HEK293T (cell line): ENCODE measurements around the gene SCN7A.

Source experiments
- BHLHE40 ChIP-seq: fragments of 450-650 bp; IDR thresholded peaks from 2 replicates; pipeline ENCODE4 v1.6.1; 2016; ENCODE audit warnings: mild to moderate bottlenecking, moderate library complexity, borderline replicate concordance
- FOXA1 ChIP-seq: fragments of 450-650 bp; IDR thresholded peaks from 2 replicates; pipeline ENCODE4 v1.6.1; 2016; ENCODE audit warnings: mild to moderate bottlenecking
- FOXK2 ChIP-seq: fragments of 450-650 bp; IDR thresholded peaks from 2 replicates; pipeline ENCODE4 v1.6.1; 2016; ENCODE audit warnings: mild to moderate bottlenecking
- FOXM1 ChIP-seq: fragments of 450-650 bp; IDR thresholded peaks from 2 replicates; pipeline ENCODE4 v1.6.1; 2017; ENCODE audit warnings: mild to moderate bottlenecking, borderline replicate concordance
- HDGF ChIP-seq: fragments of 450-650 bp; IDR thresholded peaks from 2 replicates; pipeline ENCODE4 v1.6.1; 2017; ENCODE audit warnings: antibody characterized with exemption, borderline replicate concordance
- L3MBTL2 ChIP-seq: fragments of 450-650 bp; conservative IDR thresholded peaks from 2 replicates; pipeline ENCODE4 v1.6.1; 2016; ENCODE audit warnings: mild to moderate bottlenecking
- NFRKB ChIP-seq: fragments of 450-650 bp; IDR thresholded peaks from 2 replicates; pipeline ENCODE4 v1.6.1; 2016; ENCODE audit warnings: mild to moderate bottlenecking, moderate library complexity
- SP1 ChIP-seq: fragments of 450-650 bp; IDR thresholded peaks from 2 replicates; pipeline ENCODE4 v1.6.1; 2017
- TARDBP ChIP-seq: fragments of 450-650 bp; IDR thresholded peaks from 2 replicates; pipeline ENCODE4 v1.6.1; 2016
- TF ChIP-seq, protein P1 (sequence below): fragments of 450-650 bp; IDR thresholded peaks from 2 replicates; pipeline ENCODE4 v1.6.1; 2016

DNA sequence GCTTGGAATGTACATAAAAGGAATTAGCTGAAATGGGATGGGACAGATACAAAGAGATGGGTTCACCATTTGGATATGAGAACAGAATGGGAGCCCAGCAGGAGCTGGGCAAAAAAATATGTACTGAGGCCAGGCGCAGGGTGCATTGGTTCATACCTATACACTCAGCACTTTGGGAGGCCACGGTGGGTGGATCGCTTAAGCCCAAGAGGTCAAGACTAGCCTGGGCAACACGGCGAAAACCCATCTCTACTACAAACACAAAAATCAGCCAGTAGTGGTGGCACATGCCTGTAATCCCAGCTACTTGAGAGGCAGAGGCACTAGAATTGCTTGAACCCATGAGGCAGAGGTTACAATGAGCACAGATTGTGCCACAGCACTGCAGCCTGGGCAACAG is 30.4 kb downstream of the SCN7A start:
- TF ChIP-seq NFRKB, result no peak
- TF ChIP-seq FOXM1, result no peak
- TF ChIP-seq TARDBP, result no peak
- TF ChIP-seq SP1, result no peak
- TF ChIP-seq, protein P1, sequence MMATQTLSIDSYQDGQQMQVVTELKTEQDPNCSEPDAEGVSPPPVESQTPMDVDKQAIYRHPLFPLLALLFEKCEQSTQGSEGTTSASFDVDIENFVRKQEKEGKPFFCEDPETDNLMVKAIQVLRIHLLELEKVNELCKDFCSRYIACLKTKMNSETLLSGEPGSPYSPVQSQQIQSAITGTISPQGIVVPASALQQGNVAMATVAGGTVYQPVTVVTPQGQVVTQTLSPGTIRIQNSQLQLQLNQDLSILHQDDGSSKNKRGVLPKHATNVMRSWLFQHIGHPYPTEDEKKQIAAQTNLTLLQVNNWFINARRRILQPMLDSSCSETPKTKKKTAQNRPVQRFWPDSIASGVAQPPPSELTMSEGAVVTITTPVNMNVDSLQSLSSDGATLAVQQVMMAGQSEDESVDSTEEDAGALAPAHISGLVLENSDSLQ, result no peak
- TF ChIP-seq HDGF, result no peak
- no peak for TF ChIP-seq FOXA1
- TF ChIP-seq FOXK2, result no peak
- TF ChIP-seq L3MBTL2, result no peak
- TF ChIP-seq BHLHE40, result no peak
